Liver (tissue), 9 donors: ENCODE data around the gene ZBTB4. TPM values are rescaled to one million over a fixed set of nuclear protein-coding genes. Genes with fewer than 3 reads are reported as not detected.

ENCODE experiments used
- DNase-seq: peaks from one replicate; pipeline ENCODE4 v3.0.0-alpha.2; 2017; ENCODE audit warnings: low spot score
- H3K27ac ChIP-seq, 2 donors: one replicate each; pipeline ENCODE4 v1.7.0; 2013; ENCODE audit warnings: inconsistent platforms in 2 of 2, low read length in 2 of 2, control low read depth in 1 of 2, low read depth in 1 of 2, mild to moderate bottlenecking in 1 of 2
- H3K27me3 ChIP-seq, 4 donors: one replicate each; pipeline versions ENCODE4 v1.6.1 to v1.7.0; 2013; ENCODE audit warnings: low read length in 3 of 4, inconsistent platforms in 1 of 4, mild to moderate bottlenecking in 1 of 4, moderate library complexity in 1 of 4; ENCODE audit not compliant: control insufficient read depth in 4 of 4, insufficient read depth in 4 of 4
- H3K36me3 ChIP-seq, 4 donors: one replicate each; pipeline versions ENCODE4 v1.6.1 to v1.7.0; 2013; ENCODE audit warnings: low read length in 3 of 4, mild to moderate bottlenecking in 3 of 4, low read depth in 1 of 4, moderate library complexity in 1 of 4; ENCODE audit not compliant: control insufficient read depth in 4 of 4, insufficient read depth in 3 of 4
- H3K4me1 ChIP-seq, 4 donors: one replicate each; pipeline versions ENCODE4 v1.6.1 to v1.7.0; 2013; ENCODE audit warnings: low read length in 3 of 4, mild to moderate bottlenecking in 3 of 4, moderate library complexity in 1 of 4; ENCODE audit not compliant: control insufficient read depth in 4 of 4, insufficient read depth in 4 of 4
- H3K4me3 ChIP-seq, 3 donors: one replicate each; pipeline versions ENCODE4 v1.6.1 to v1.7.0; 2013; ENCODE audit warnings: low read length in 3 of 3, control low read depth in 1 of 3, low read depth in 1 of 3, mild to moderate bottlenecking in 1 of 3
- H3K9ac ChIP-seq, 2 donors: one replicate each; pipeline ENCODE4 v1.7.0; 2013; ENCODE audit warnings: low read length in 2 of 2, mild to moderate bottlenecking in 2 of 2, moderate library complexity in 2 of 2, control low read depth in 1 of 2, low read depth in 1 of 2
- H3K9me3 ChIP-seq, 4 donors: one replicate each; pipeline versions ENCODE4 v1.6.1 to v1.7.0; 2013; ENCODE audit warnings: low read length in 3 of 4; ENCODE audit not compliant: control insufficient read depth in 4 of 4
- EGR1 ChIP-seq, 2 donors: IDR thresholded peaks; 2 replicates each; pipeline ENCODE4 v1.6.1; 2016 to 2018; ENCODE audit warnings: antibody characterized with exemption in 2 of 2, low read depth in 2 of 2
- FOXA1 ChIP-seq: IDR thresholded peaks from 2 replicates; pipeline ENCODE4 v1.6.1; 2016; ENCODE audit warnings: antibody characterized with exemption
- FOXA2 ChIP-seq: IDR thresholded peaks from 2 replicates; pipeline ENCODE4 v1.6.1; 2016; ENCODE audit warnings: antibody characterized with exemption
- GABPA ChIP-seq, 2 donors: IDR thresholded peaks in 1 of 2; conservative IDR thresholded peaks in 1 of 2; 2 replicates each; pipeline ENCODE4 v1.6.1; 2016; ENCODE audit warnings: antibody characterized with exemption in 2 of 2, mild to moderate bottlenecking in 1 of 2, moderate library complexity in 1 of 2
- HNF4A ChIP-seq, 2 donors: conservative IDR thresholded peaks; 2 replicates each; pipeline ENCODE4 v1.6.1; 2016; ENCODE audit warnings: antibody characterized with exemption in 2 of 2, mild to moderate bottlenecking in 2 of 2
- HNF4G ChIP-seq: IDR thresholded peaks from 2 replicates; pipeline ENCODE4 v1.6.1; 2016; ENCODE audit warnings: antibody characterized with exemption
- JUND ChIP-seq, 2 donors: IDR thresholded peaks; 2 replicates each; pipeline ENCODE4 v1.6.1; 2016; ENCODE audit warnings: antibody characterized with exemption in 2 of 2
- NR2F2 ChIP-seq: IDR thresholded peaks from 2 replicates; pipeline ENCODE4 v1.6.1; 2016; ENCODE audit warnings: antibody characterized with exemption
- RAD21 ChIP-seq, 2 donors: IDR thresholded peaks; 2 replicates each; pipeline ENCODE4 v1.6.1; 2016; ENCODE audit warnings: antibody characterized with exemption in 2 of 2, mild to moderate bottlenecking in 2 of 2
- REST ChIP-seq: IDR thresholded peaks from 2 replicates; pipeline ENCODE4 v1.6.1; 2016; ENCODE audit warnings: antibody characterized with exemption, mild to moderate bottlenecking
- RXRA ChIP-seq, 2 donors: IDR thresholded peaks; 2 replicates each; pipeline ENCODE4 v1.6.1; 2017 to 2018; ENCODE audit warnings: antibody characterized with exemption in 2 of 2, mild to moderate bottlenecking in 1 of 2
- SP1 ChIP-seq: IDR thresholded peaks from 2 replicates; pipeline ENCODE4 v1.6.1; 2018; ENCODE audit warnings: antibody characterized with exemption, mild to moderate bottlenecking
- TAF1 ChIP-seq: conservative IDR thresholded peaks from 2 replicates; pipeline ENCODE4 v1.6.1; 2016; ENCODE audit warnings: antibody characterized with exemption, mild to moderate bottlenecking
- YY1 ChIP-seq: IDR thresholded peaks from 2 replicates; pipeline ENCODE4 v1.6.1; 2016; ENCODE audit warnings: antibody characterized with exemption, mild to moderate bottlenecking
- ZBTB33 ChIP-seq: IDR thresholded peaks from 2 replicates; pipeline ENCODE4 v1.6.1; 2016; ENCODE audit warnings: antibody characterized with exemption
- WGBS: extraction: QIAGEN DNeasy Blood & Tissue Kit; methylation state at CpG from one replicate; pipeline ENCODE4 v1.1.7; 2013; 5-methylcytosine and 5-hydroxymethylcytosine counted together
- polyA plus RNA-seq, 2 donors: library from polyadenylated mRNA; stranded (reverse) in 1 of 2; unstranded in 1 of 2; fragments of 200-250 nt in 1 of 2; fragments of >200 nt in 1 of 2; fragmentation: Nextera tagmentation in 1 of 2; extraction: Ambion mirVana in 1 of 2; gene quantifications; one replicate each; pipeline versions ENCODE4 v1.2.1 to v1.2.3, GENCODE V29; 2013 to 2015
- total RNA-seq, 2 donors: library from RNA; depleted of rRNA; stranded (reverse); fragments of >200 nt; gene quantifications; one replicate each; pipeline ENCODE4 v1.2.3, GENCODE V29; 2014
- TF ChIP-seq, protein P1 (sequence below): IDR thresholded peaks from 2 replicates; pipeline ENCODE4 v1.6.1; 2016; ENCODE audit warnings: antibody characterized with exemption
- TF ChIP-seq, protein P2 (sequence below): IDR thresholded peaks from 2 replicates; pipeline ENCODE4 v1.6.1; 2016; ENCODE audit warnings: antibody characterized with exemption
- TF ChIP-seq, protein P3 (sequence below): fragments of 150-350 bp; IDR thresholded peaks from 2 replicates; pipeline ENCODE4 v1.5.1; 2017; ENCODE audit warnings: improper control_type of control experiment, low read depth, low read length; ENCODE audit not compliant: missing input control
- donor health status: healthy.
- donor health status: healthy.
- donor health status: healthy.
- donor health status: healthy.
- donor health status: healthy.

Gene ZBTB4
- total and polyA plus RNA-seq, 4 donors: 1.5 to 6.0 (median 5.1) TPM

DNA sequence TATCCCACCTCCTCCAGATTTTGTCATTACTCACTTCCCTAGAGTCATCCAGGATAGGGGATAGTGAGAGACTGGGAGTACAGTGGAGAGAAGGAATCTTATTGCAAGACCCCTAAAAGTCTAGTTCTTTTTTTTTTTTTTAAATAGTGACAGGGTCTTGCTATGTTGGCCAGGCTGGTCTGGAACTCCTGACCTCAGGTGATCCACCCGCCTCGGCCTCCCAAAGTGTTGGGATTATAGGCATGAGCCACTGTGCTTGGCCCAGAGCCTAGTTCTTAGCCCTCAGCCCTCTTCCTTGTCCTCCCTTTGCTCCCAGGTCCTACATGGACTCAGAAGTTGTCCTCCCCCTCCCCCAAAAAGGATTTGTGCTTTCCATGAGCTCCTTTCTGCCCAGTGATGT, 37.3 kb downstream of the ZBTB4 start:
- Histone ChIP-seq H3K9me3 (no peaks in the 10 kb centered on the region), H3K27ac (no peak overlapping the region), H3K9ac (no peak overlapping the region), H3K4me3 (no peak overlapping the region), H3K4me1 (peaks cover 24 to 43% (median 32%) of the 10 kb centered on the region in 4 donors), H3K27me3 (peaks cover 0 to 3% (median 0%) of the 10 kb centered on the region in 4 donors), H3K36me3 (no peaks in the 10 kb centered on the region)
- DNase-seq: no peak
- 90% methylated on average over 2 of the region's 2 CpGs for WGBS
- TF ChIP-seq, protein P1, sequence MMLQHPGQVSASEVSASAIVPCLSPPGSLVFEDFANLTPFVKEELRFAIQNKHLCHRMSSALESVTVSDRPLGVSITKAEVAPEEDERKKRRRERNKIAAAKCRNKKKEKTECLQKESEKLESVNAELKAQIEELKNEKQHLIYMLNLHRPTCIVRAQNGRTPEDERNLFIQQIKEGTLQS: no peak
- TF ChIP-seq FOXA2: no peak
- TF ChIP-seq, protein P2, sequence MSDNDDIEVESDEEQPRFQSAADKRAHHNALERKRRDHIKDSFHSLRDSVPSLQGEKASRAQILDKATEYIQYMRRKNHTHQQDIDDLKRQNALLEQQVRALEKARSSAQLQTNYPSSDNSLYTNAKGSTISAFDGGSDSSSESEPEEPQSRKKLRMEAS: no peak
- no peak for TF ChIP-seq HNF4G
- TF ChIP-seq FOXA1: no peak
- TF ChIP-seq TAF1: no peak
- TF ChIP-seq, protein P3, sequence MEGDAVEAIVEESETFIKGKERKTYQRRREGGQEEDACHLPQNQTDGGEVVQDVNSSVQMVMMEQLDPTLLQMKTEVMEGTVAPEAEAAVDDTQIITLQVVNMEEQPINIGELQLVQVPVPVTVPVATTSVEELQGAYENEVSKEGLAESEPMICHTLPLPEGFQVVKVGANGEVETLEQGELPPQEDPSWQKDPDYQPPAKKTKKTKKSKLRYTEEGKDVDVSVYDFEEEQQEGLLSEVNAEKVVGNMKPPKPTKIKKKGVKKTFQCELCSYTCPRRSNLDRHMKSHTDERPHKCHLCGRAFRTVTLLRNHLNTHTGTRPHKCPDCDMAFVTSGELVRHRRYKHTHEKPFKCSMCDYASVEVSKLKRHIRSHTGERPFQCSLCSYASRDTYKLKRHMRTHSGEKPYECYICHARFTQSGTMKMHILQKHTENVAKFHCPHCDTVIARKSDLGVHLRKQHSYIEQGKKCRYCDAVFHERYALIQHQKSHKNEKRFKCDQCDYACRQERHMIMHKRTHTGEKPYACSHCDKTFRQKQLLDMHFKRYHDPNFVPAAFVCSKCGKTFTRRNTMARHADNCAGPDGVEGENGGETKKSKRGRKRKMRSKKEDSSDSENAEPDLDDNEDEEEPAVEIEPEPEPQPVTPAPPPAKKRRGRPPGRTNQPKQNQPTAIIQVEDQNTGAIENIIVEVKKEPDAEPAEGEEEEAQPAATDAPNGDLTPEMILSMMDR: no peak
- no peak for TF ChIP-seq SP1
- no peak for TF ChIP-seq EGR1 (IDR thresholded peaks at IDR 0.05; ENCODE audit: low read depth in 2 of 2)
- TF ChIP-seq RXRA (IDR thresholded peaks at IDR 0.05): no peak
- TF ChIP-seq YY1: no peak
- TF ChIP-seq GABPA (IDR thresholded peaks at IDR 0.05 in 1 of 2, conservative IDR thresholded peaks at IDR 0.05 in 1 of 2): no peak
- no peak for TF ChIP-seq HNF4A (conservative IDR thresholded peaks at IDR 0.05)
- TF ChIP-seq REST: no peak
- no peak for TF ChIP-seq NR2F2
- no peak for TF ChIP-seq ZBTB33
- no peak for TF ChIP-seq JUND (IDR thresholded peaks at IDR 0.05)
- TF ChIP-seq RAD21 (IDR thresholded peaks at IDR 0.05): no peak
